Activated CD8-positive, alpha-beta memory T cell treated with anti-CD3 and anti-CD28 coated beads, Interleukin-2, amount 50 U/mL, for 4 hours (primary cell): ENCODE results near the gene ZBTB45.

Experiments used
- DNase-seq: peaks from one replicate; pipeline ENCODE4 v3.0.0-alpha.2; 2020

The ZBTB45 gene

GRCh38 chr19:58519355-58520256 is at the start of gene ZBTB45:
TSS of gene ZBTB45 (minus strand) at chr19:58519810. CDS start at chr19:58517673, 2,137 bp downstream.
- DNase-seq, result peak; percentile 86

DNA sequence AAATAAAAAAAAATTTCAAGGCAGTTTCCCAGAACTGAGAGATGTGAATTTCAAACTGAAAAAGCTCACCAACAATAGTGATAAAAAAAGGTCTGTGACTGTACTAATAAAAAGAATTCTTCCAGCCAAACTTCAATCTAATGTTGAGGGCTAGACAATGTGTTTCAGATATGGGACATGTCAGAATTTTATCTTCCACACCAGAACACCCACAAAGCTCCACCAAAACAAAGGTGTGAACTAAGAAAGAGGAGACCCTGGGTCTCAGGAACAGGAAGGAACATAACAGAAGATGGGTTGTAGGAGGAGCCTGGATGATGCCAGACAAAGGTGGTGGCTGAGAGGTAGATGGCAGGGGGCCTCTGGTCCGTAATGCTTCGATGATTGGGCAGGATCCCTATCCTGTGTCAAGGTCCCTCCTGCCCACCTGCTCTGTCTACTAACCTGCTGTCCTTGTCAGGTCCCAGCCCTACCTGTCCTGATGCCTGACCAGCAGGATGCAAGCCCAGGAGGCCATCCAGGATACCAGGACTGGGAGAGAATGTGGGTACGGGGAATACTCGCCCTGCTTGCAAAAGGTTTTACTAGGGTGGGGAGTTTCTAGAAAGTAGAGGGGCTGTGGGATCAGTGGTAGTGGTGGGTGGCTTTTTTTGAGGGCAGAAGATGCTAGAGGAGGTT is 49.0 kb upstream of the ZBTB45 start:
- peak; percentile 9 for DNase-seq

- no peak for DNase-seq
Observed at GRCh38 chr19:58566989-58567388, 47.4 kb upstream of the ZBTB45 start.

- no peak for DNase-seq
Observed at GRCh38 chr19:58563823-58564222, 44.2 kb upstream of the ZBTB45 start.

GRCh38 chr19:58563034-58563573 is 43.5 kb upstream of the ZBTB45 start:
- no peak for DNase-seq

DNA sequence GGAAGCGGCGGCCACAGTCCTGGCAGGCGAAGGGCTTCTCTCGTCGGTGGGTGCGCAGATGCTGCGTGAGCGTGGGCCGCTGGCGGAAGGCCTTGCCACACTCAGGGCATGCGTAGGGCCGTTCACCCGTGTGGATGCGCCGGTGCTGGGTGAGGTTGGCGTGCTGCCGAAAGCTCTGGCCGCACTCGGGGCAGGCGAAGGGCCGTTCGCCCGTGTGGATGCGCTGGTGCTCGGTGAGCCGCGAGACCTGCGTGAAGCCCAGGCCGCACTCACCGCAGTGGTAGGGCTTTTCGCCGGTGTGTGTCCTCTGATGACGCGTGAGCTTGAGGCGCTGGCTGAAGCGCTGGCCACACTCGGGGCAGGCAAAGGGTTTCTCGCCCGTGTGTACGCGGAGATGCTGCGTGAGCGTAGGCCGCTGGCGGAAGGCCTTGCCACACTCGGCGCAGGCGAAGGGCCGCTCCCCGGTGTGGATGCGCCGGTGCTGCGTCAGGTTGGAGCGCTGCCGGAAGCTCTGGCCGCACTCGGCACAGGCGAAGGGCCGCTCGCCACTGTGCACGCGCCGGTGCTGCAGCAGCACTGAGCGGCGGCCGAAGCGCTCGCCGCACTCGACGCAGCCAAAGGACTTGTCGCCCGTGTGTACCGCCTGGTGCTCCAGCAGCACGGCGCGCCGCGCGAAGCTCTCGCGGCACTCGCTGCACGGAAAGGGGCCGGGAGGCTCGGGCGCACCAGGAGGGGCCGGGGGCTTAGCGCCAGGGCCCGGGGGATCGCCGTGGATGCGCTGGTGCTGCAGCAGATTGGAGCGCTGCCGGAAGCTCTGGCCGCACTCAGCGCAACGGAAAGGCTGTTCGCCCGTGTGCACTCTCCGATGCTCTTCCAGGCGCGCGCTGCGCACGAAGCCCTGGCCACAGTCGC is 42.8 kb upstream of the ZBTB45 start:
- no peak for DNase-seq

DNA sequence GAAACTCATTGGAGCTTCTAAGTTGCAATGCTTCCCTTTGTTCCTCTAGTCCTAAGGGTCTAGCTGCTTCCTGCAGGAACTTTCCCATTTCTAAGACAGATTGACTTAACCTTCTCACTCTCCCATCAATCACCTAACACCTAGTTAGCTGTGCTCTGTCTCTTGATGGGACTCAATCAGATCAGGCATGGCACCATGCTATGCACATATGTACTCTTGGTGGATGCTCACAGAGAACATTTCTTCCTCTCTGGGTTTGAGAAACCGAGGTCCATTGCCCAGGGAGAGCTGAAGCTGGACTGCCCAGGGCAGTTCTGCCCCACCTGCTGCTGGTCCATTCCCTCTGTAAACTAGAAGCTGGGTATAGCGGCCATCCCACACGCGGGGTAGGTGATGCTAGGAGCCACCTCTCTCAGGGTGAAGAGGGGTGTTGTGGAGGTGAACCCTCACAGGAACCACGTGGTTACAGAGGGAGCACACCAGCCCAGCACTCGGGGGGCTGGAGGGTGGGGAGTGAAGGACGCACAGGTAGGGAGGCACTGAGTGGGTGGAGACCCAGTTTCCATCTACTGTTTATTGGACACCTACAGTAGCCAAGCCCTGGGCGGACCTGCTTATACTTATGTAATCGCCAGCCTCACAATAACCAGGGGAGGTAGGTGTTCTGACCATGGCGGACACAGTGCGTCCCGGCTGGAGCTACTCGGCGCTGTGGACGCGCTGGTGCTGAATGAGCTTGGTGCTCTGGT is 41.9 kb upstream of the ZBTB45 start:
- no peak for DNase-seq

GRCh38 chr19:58560921-58561320 is 41.3 kb upstream of the ZBTB45 start:
- no peak for DNase-seq

- DNase-seq, result no peak
Observed at GRCh38 chr19:58560007-58560887, 40.6 kb upstream of the ZBTB45 start.

DNA sequence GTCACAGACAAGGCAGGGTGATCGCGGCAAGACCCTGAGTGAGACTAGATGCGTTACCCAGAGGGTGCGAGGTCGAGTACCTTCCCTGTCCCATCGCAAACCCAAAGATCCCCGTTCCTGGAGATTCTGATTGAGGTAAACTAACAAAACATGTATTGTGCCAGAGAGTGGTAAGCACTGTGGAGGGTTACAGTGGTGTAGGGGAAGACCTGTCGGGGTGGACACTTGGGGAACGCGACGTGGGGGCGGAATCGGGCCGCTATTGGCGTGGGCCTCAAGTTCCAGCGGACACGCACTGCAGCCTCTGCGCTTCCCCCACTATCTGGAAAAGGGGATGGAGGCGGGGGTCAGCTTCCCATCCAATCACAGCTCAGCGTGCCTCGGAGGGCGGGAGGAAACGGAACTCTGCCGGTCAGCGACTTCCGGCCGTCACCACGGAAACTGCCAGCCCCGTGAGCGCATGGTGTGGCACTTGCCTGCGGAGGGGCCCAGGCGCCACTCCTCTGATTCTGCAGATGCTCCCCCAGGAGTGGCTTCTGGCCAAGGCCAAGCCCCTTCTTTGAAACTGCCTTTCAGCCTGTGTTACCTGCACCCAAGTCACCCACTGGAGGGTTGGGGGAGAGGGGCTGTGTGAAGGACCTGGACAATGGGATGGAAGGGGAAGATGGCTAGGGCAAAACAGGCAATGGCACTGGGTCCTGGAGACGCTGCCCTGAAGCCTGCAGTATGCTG is 39.8 kb upstream of the ZBTB45 start:
- peak; percentile 56 for DNase-seq

DNA sequence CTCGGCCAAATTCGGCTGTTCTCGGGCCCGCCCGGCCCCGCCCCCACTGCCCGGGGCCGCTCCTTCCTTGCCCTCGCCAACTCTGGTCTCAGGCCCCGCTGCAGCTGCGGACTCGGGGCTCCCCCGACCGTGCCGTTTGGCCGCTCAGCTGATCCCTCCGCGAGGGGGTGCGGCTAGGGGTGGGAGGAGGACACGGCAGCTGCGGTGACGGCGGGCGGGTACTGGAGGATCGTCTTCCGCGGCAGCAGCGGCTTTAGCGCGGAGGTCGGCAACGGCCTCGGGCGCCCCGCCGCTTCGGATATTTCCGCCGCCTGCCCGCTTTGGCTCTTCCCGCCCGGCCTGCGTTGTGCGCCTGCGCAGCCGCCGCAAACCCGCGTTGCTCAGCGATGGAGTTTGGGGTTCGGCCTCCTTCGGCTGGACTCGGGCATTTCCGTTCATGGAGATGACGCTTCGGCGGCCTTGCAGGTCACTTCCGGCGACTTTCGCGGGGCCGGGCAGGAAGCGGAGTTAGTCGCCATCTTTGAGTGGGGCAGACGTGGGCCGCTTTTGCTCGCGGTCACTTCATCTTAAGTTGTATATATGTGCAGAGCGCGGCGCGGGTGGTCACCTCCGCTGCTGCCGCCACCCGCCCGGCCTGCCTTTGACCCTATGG is 39.1 kb upstream of the ZBTB45 start:
- peak; percentile 99 for DNase-seq

GRCh38 chr19:58558066-58558622 is 38.5 kb upstream of the ZBTB45 start, which contains the start of gene UBE2M:
TSS of gene UBE2M (minus strand) at chr19:58558611. CDS start at chr19:58558381, 230 bp downstream.
- DNase-seq, result peak; percentile 51

- DNase-seq, result no peak
Observed at GRCh38 chr19:58557221-58558065, 37.8 kb upstream of the ZBTB45 start.

DNA sequence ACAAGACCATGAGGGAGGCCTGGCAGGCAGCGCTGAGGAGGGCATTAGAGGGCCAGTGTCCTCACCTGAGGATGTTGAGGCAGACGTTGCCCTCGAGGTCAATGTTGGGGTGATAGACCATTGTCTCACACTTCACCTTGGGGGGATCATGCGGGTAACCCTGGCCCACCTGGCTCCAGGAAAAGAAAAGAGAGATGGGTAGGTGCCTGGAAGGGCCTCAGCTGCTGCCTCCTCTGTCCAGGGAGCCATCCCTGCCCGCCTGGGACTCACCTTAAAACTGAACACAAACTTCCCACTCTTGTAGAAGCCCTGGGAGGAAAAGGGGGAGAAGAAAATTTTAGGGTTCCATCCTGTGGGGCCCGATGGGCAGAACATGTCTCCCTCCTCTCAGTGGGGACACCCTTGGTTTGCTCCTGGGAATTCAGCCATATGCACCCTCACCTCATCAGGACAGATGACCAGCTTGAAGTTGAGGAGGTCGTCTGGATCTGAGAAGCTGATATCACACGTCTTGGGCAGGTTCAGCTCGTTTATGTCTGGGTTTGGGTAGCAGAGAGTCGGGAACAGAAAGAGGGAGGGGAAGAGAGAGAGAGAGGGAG is 37.1 kb upstream of the ZBTB45 start:
- DNase-seq, result no peak

DNA sequence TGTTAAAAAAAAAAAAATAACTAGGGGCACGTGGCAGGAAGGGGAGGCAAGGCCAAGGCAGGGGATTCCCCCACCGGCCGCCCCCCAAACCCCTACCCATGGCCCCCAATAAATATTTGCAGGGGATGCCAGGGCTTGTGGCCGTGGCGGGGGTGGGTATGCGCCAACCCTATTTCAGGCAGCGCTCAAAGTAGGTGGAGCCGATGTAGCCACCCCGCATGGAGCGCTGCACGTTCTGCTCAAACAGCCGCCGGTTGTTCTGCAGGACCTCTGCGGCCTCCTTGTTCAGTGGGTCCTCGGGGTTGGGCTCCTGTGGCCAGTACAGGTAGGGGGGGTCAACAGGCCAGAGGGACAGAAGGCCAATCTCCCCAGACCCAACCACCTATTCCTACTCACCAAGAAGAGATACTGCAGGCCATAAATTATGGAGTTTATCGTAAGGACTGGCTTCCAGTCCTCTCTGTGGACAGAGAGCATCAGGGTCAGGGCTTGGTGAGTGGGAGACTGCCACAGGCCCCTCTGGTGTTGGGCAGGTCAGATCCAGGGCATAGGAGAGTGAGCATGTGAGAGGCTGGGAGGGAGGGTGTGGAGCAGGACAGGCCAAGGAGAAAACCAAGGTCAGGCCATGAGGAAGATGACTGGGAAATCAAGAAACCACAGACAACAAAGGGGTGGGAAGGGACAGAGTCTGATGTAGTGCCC is 36.5 kb upstream of the ZBTB45 start:
- no peak for DNase-seq

GRCh38 chr19:58555369-58555885 is 35.8 kb upstream of the ZBTB45 start:
- no peak for DNase-seq
